Mesodermal cell (in vitro differentiated cells): Measurements from ENCODE around the gene LEMD1.

Source experiments
- H3K27ac ChIP-seq: 2 replicates; pipeline ENCODE4 v1.7.0; 2013; ENCODE audit warnings: mild to moderate bottlenecking, low read depth, low read length, moderate library complexity; ENCODE audit not compliant: severe bottlenecking
- H3K36me3 ChIP-seq: 2 replicates; pipeline ENCODE4 v1.7.1; 2013; ENCODE audit warnings: mild to moderate bottlenecking, low read length, moderate library complexity; ENCODE audit not compliant: control insufficient read depth, insufficient read depth
- H3K4me1 ChIP-seq: one replicate; pipeline ENCODE4 v1.7.1; 2013; ENCODE audit warnings: mild to moderate bottlenecking, low read length; ENCODE audit not compliant: insufficient read depth, control insufficient read depth, poor library complexity, severe bottlenecking
- H3K4me3 ChIP-seq: 2 replicates; pipeline ENCODE4 v1.7.0; 2013; ENCODE audit warnings: low read length, control low read depth, mild to moderate bottlenecking; ENCODE audit not compliant: insufficient read depth, poor library complexity, severe bottlenecking; ENCODE audit errors: extremely low read depth
- H3K9me3 ChIP-seq: 2 replicates; pipeline ENCODE4 v1.7.1; 2013; ENCODE audit warnings: mild to moderate bottlenecking, low read length, moderate library complexity; ENCODE audit not compliant: control insufficient read depth
- WGBS, 2 experiments: methylation state at CpG; one replicate each; pipeline ENCODE4 v1.1.5; 2013; ENCODE audit warnings: missing lambda C conversion rate in 2 of 2; ENCODE audit not compliant: insufficient coverage in 2 of 2; 5-methylcytosine and 5-hydroxymethylcytosine counted together

Gene LEMD1

GRCh38 chr1:205342986-205343385 is 78.9 kb downstream of the LEMD1 start:
- Histone ChIP-seq H3K4me3 (peak overlapping the region; percentile 44), H3K36me3 (no peaks in the 10 kb centered on the region), H3K27ac (no peak overlapping the region), H3K4me1 (peaks cover 13% of the 10 kb centered on the region), H3K9me3 (no peaks in the 10 kb centered on the region)
- 86 to 87% methylated on average over 10 to 12 of the region's 12 CpGs for WGBS, 2 experiments

GRCh38 chr1:205340676-205341075 is 81.2 kb downstream of the LEMD1 start:
- Histone ChIP-seq H3K4me1 (no peaks in the 10 kb centered on the region), H3K4me3 (no peak overlapping the region), H3K9me3 (no peaks in the 10 kb centered on the region), H3K27ac (no peak overlapping the region), H3K36me3 (no peaks in the 10 kb centered on the region)
- 100% methylated on average over 1 of the region's 1 CpG for WGBS, 2 experiments

DNA sequence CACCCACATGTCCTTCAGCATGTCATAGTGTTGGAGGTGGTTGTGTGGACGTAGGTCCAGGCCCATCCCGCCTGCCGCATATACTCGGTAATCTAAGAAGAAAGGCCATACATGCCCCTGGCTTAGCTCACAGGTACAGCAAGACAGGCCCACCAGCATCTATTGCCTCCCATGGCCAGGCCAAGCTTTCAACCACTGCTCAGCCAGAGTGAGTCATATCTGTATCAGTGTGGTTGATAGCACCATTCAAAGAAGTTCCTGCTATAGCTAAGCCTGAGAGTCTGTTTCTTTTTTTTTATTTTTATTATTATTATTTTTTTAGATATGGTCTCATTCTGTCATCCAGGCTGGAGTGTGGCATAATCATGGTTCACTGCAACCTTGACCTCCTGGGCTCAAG is 82.1 kb downstream of the LEMD1 start:
- Histone ChIP-seq H3K9me3 (no peaks in the 10 kb centered on the region), H3K4me1 (no peaks in the 10 kb centered on the region), H3K36me3 (no peaks in the 10 kb centered on the region), H3K27ac (no peak overlapping the region), H3K4me3 (no peak overlapping the region)
- 82 to 94% methylated on average over 3 to 4 of the region's 4 CpGs for WGBS, 2 experiments

DNA sequence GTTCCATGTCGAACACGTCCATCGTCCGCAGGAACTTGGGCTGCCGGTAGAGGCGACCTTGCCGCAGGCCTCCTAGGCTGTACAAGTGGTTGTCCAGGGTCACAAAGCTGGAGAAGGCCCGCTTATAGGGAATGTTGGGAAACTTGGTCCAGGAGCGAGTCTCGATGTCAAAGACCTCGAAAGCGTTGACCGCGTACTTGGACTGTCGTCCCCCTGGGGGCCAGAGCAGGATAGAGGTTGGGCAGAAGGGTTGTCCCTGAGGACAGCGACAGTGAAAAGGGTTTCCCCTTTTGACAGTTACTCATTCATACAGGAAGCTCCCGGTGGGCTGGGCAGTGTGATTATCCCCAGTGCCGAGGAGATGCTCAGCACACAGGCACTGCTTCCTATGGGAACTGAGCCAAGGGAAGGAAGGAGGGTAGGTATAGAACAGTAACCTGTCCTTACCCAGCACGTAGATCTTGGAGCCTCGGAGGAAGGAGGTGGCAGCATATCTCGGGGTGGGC is 82.6 kb downstream of the LEMD1 start:
- WGBS, 2 experiments: 93 to 96% methylated on average over 16 to 20 of the region's 21 CpGs
- H3K36me3 ChIP-seq: no peaks in the 10 kb centered on the region

GRCh38 chr1:205338011-205338410 is 83.8 kb downstream of the LEMD1 start:
- WGBS, 2 experiments: 73 to 92% methylated on average over 5 to 6 of the region's 7 CpGs
- H3K4me3 ChIP-seq: no peak overlapping the region
- no peaks in the 10 kb centered on the region for H3K36me3 ChIP-seq
- no peak overlapping the region for H3K27ac ChIP-seq
- H3K4me1 ChIP-seq: no peaks in the 10 kb centered on the region
- no peaks in the 10 kb centered on the region for H3K9me3 ChIP-seq

More for the DNA sequence above, 82.6 kb downstream of the LEMD1 start:
- Histone ChIP-seq H3K4me1 (no peaks in the 10 kb centered on the region), H3K9me3 (no peaks in the 10 kb centered on the region), H3K4me3 (no peak overlapping the region), H3K27ac (no peak overlapping the region)

DNA sequence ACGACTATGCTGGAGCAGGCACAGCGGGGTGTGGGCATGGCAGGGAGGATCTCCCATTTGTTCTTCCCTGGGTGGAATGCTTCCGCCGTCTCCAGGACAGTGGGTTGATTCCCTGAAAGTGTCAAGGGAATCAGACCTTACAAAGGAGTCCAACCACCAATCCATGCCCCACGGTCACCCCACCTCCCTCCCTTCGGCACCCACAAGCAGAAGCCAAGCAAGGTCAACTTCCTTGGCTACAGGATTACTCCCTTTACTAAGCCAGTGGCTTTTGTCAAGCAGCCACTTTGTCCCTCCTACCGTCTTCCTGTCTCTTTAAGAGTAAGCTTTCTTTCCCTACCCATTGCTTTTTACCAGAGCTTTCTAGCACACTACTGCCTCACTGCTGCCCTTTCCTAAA is 84.4 kb downstream of the LEMD1 start:
- WGBS, 2 experiments: 58 to 72% methylated on average over 5 to 7 of the region's 7 CpGs
- Histone ChIP-seq H3K36me3 (no peaks in the 10 kb centered on the region), H3K4me1 (no peaks in the 10 kb centered on the region), H3K4me3 (no peak overlapping the region), H3K9me3 (no peaks in the 10 kb centered on the region), H3K27ac (no peak overlapping the region)

DNA sequence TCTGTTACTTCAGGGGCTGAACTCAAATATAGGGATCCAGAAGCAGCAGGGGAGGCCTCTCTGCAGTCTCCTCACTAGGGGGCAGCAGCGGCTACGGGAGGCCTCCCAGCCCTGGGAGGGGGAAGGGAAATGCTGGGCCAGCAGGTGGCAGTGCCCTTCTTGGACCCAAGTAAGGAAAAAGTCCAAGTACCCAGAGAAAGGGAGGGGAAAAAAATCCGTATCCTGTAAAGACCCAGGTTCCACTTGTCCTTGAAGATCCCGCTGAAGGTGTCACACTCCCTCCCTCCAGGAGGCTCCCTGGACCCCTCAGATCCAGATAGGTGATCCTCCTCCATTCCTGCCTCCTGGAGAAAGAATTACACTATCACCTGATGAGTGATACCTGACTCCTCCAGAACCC is 86.2 kb downstream of the LEMD1 start:
- WGBS, 2 experiments: 0 to 3% methylated on average over 2 to 4 of the region's 4 CpGs
- Histone ChIP-seq H3K36me3 (no peaks in the 10 kb centered on the region), H3K27ac (no peak overlapping the region)

DNA sequence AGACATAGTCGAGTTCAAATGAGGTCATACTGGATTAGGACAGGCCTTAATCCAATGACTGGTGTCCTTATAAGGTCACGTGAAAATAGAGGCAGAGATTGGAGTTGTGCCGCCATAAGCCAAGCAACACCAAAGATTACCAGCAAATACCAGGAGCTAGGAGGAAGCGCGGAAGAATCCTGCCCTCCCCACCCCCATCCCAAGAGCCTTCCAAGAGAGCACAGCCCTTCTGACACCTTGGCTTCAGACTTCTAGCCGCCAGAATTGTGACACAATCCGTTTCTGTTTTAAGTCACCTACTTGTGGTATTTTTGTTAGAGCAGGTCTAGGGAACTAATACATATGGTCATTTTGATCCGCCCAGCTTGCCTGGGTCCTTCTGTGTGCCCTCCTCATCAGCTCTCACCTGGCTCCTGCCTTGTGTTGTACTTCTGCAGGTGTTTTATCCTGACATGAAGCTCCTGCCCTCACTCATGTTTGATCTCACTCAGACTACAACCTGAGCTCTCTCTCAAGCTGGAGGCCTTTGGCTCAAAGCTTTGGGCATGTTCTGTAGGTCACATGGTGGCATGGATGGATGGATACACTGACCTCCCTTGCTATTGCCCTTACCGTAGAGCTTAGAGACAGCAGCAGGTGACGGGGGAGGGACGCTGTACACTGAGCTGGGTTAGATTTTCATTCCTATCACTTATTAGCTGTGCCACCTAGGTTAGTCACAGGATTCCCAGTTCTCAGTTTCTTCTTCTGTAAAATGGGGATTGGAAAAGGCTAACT is 89.7 kb downstream of the LEMD1 start:
- Histone ChIP-seq H3K27ac (no peak overlapping the region), H3K4me3 (no peak overlapping the region), H3K4me1 (peaks cover under 1% of the 10 kb centered on the region), H3K9me3 (no peaks in the 10 kb centered on the region), H3K36me3 (no peaks in the 10 kb centered on the region)
- 93 to 99% methylated on average over 4 to 6 of the region's 11 CpGs for WGBS, 2 experiments

More for the DNA sequence above, 86.2 kb downstream of the LEMD1 start:
- Histone ChIP-seq H3K4me3 (no peak overlapping the region), H3K4me1 (no peaks in the 10 kb centered on the region), H3K9me3 (no peaks in the 10 kb centered on the region)
